Effector memory CD8-positive, alpha-beta T cell (primary cell): Measurements from ENCODE around the gene ISL2.

Experiments used
- ATAC-seq: fragments of 150-1000 bp; cut with Tn5 transposase; replicated peaks from 2 replicates; pipeline ENCODE4 v1.10.0; 2021; ENCODE audit warnings: mild to moderate bottlenecking, moderate library complexity
- DNase-seq, 3 experiments: peaks; one replicate each; pipeline ENCODE4 v3.0.0; 2021
- H3K27ac Mint-ChIP-seq, 2 donors: one replicate each; pipeline ENCODE4 v1.8.0; 2022; ENCODE audit warnings: mild to moderate bottlenecking in 2 of 2, mixed read lengths in 2 of 2, moderate library complexity in 2 of 2
- H3K27me3 Mint-ChIP-seq, 2 donors: one replicate each; pipeline ENCODE4 v1.8.0; 2022; ENCODE audit warnings: mixed read lengths in 2 of 2
- H3K36me3 Mint-ChIP-seq: one replicate; pipeline ENCODE4 v1.8.0; 2022; ENCODE audit warnings: mild to moderate bottlenecking, moderate library complexity, mixed read lengths; ENCODE audit not compliant: insufficient read depth
- H3K4me1 Mint-ChIP-seq, 2 donors: one replicate each; pipeline ENCODE4 v1.8.0; 2022; ENCODE audit warnings: low read depth in 2 of 2, mixed read lengths in 2 of 2
- H3K4me3 Mint-ChIP-seq, 2 donors: one replicate each; pipeline ENCODE4 v1.8.0; 2022; ENCODE audit warnings: mild to moderate bottlenecking in 2 of 2, mixed read lengths in 2 of 2, moderate library complexity in 2 of 2
- H3K9me3 Mint-ChIP-seq, 2 donors: one replicate each; pipeline ENCODE4 v1.8.0; 2022; ENCODE audit warnings: mixed read lengths in 2 of 2

ISL2 gene

DNA sequence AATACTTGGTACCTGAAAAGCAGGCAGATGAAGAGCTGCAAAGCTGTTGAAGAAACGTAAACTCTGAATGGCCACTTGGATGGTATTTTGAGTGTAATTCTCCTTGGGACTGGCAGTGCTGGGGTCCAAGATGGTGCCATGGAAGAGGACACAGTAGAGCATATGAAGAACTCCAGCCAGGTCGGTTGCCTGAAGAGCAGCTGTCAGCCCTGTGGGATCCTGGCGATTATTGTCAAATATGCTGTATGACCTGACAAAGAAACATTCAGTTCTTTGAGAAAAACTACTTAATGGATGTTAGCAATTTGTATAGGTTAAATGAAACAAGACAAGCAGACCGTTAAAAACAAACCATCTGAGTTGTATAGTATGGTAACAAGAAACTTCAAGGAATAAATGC, 44.8 kb downstream of the ISL2 start:
- no peaks in the 10 kb centered on the region for H3K4me1 Mint-ChIP-seq
- H3K27me3 Mint-ChIP-seq, result no peaks in the 10 kb centered on the region
- ATAC-seq (no peak), DNase-seq (no peak)
- no peaks in the 10 kb centered on the region for H3K9me3 Mint-ChIP-seq
- H3K4me3 Mint-ChIP-seq, result no peak overlapping the region
- no peak overlapping the region for H3K27ac Mint-ChIP-seq
- peaks cover 5% of the 10 kb centered on the region for H3K36me3 Mint-ChIP-seq

DNA sequence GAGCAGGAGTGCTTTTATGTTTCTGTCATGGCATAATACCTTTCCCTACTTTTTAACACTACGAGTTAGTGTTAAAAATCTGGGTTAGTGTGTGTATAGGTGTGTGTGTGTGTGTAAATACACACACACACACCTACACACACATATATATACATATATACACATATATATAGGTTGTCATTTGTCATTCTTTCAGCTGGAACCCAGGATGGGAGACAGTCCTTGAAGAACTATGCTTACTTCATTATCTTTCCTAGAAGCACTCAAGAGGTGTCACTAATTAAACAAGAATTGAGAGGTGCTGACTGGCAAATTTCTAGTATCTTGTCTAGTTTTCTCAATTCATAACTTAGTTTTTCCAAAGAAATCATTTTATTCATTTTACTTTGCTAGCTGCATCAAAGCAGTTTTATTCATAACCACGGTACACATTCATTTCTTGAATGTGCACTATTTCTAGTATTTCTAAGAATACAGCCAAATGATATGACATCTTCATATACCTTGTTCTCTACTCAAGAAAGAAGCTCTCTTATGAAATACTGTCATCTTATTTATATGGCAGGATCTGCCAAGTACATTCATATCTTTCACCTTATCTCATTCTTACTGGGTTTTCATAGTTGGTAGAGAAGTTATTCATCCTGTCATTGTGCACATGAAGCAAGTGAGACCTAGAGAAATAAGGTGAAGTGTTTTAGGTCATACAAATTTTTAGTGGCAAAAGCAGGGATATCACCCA, 46.6 kb downstream of the ISL2 start:
- DNase-seq, result no peak
- H3K9me3 Mint-ChIP-seq, result no peaks in the 10 kb centered on the region
- no peak overlapping the region for H3K27ac Mint-ChIP-seq
- H3K4me1 Mint-ChIP-seq, result no peaks in the 10 kb centered on the region
- no peaks in the 10 kb centered on the region for H3K27me3 Mint-ChIP-seq
- no peak for ATAC-seq
- peaks cover 5% of the 10 kb centered on the region for H3K36me3 Mint-ChIP-seq
- no peak overlapping the region for H3K4me3 Mint-ChIP-seq

DNA sequence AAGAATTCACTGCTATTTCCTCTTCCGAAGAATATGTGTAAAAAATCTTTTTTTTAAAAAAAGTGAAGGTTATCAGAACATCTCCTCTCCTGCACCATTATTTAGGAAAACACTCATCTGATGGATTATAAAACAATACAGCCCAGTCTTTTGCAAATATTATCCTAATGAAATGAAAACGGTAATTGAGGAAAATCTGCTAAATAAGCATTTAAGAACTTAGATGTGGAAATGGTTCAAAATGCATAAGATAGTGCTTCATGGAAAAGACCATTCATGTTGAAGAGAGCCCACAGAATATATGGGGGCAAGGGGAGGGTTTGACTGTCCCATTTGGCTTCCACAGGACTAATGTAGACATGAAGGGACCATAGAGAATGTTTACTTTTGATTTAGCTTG, 47.8 kb downstream of the ISL2 start:
- Mint-ChIP-seq H3K36me3 (peaks cover 5% of the 10 kb centered on the region), H3K27me3 (no peaks in the 10 kb centered on the region), H3K4me3 (no peak overlapping the region), H3K27ac (no peak overlapping the region), H3K4me1 (no peaks in the 10 kb centered on the region), H3K9me3 (no peaks in the 10 kb centered on the region)
- DNase-seq, result no peak
- no peak for ATAC-seq

DNA sequence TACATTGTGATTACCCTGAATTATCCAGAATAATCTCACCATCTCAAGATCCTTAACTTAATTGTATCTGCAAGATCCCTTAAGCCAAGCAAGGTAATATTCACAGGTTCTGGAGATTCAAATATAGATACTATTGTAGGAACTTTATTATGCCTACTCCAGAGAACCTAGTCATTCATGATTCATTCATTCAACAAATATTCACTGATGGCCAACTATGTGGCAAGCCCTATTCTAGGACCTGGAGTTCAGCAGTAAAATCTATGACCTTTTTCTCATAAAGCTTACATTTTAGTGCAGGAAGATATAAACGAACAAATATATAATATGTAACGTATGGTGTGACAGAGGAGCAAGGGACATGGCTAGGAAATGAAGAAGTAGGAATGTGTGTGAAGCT, 49.6 kb downstream of the ISL2 start:
- Mint-ChIP-seq H3K9me3 (no peaks in the 10 kb centered on the region), H3K27ac (no peak overlapping the region), H3K36me3 (peaks cover 5% of the 10 kb centered on the region), H3K4me1 (no peaks in the 10 kb centered on the region), H3K27me3 (no peaks in the 10 kb centered on the region), H3K4me3 (no peak overlapping the region)
- ATAC-seq, result no peak
- DNase-seq, result no peak

DNA sequence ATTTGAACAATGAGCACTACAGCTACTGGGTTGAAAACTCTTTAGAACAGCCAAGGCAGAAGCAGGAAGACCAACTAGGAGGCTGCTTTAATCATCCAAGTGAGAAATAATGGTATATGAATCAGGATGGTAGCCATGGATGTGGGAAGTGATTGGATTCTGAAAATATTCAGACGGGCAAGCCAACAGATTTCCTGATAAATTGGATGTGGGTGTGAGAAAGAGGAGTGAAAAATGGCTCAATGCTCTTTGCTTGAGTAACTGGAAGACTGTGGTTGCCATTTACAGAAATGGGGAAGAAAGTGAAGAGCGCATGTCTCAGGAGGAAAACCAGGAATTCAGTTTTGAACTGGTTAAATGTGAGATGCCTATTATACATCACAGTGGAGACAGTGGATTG, 50.4 kb downstream of the ISL2 start:
- no peak for DNase-seq

DNA sequence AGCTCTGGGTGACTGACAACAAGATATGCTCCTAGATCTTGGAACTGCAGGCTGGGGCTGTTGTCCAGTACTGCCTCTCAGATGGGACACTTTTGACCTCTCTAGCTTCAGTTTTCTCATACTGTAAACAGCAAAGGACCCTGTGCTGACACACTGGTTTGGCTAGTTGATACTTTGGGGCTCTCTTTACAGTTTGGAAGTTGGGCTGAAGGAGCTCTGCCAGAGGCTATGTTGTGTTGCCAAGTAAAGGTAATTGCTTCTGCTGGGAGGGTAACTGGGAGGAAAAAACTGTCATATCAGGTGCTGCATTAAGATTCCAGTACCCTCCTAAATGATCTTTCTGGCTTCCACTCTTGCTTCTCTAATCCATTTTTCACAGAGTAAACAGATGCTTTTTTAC, 54.0 kb downstream of the ISL2 start:
- DNase-seq (no peak), ATAC-seq (no peak)
- Mint-ChIP-seq H3K4me3 (no peak overlapping the region), H3K27ac (no peak overlapping the region), H3K9me3 (no peaks in the 10 kb centered on the region), H3K4me1 (no peaks in the 10 kb centered on the region), H3K36me3 (peaks cover under 1% of the 10 kb centered on the region), H3K27me3 (no peaks in the 10 kb centered on the region)

More for the DNA sequence above, 50.4 kb downstream of the ISL2 start:
- Mint-ChIP-seq H3K4me3 (no peak overlapping the region), H3K27ac (no peak overlapping the region), H3K9me3 (no peaks in the 10 kb centered on the region), H3K4me1 (no peaks in the 10 kb centered on the region), H3K36me3 (peaks cover 5% of the 10 kb centered on the region), H3K27me3 (no peaks in the 10 kb centered on the region)
- ATAC-seq, result no peak

DNA sequence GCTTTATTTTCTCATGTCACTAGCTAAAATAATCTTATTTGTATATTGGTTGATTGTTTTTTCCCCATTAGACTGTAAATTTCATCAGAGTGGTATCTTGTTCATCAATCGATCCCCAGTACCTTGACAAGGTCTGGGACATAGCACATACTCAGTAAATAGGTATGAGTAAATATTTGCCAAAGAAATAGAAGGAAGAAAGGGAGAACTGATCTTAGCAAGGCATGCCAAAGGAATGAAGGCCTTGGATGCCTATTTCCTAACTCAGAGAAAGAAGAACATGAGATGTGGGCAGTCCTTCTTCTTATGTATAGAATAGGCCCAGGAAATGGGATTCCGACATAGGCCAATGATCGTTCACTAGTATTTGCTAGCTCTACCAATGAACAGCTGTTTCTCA, 54.7 kb downstream of the ISL2 start:
- Mint-ChIP-seq H3K27ac (no peak overlapping the region), H3K4me3 (no peak overlapping the region), H3K27me3 (no peaks in the 10 kb centered on the region), H3K4me1 (no peaks in the 10 kb centered on the region), H3K36me3 (no peaks in the 10 kb centered on the region), H3K9me3 (no peaks in the 10 kb centered on the region)
- no peak for ATAC-seq
- no peak for DNase-seq

DNA sequence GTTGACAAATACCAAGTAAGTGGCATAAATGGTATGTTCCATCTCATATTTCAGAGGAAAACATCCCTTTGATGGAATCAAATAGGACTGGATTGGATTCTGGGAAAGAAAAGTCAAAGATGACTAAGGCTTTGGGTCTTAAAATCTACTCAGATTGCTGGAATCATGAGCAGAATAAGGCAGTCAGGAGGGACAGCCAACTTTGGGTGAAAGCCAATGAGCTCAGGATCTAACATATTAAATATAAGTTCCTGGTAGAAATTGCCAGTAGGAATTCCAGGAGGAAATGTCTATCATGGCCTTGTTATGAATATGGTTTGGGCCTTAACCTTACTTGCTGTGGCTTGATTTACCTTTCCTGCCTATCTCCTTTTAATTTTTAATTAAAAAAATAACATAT, 55.3 kb downstream of the ISL2 start:
- ATAC-seq (no peak), DNase-seq (no peak)
- no peaks in the 10 kb centered on the region for H3K4me1 Mint-ChIP-seq
- no peak overlapping the region for H3K27ac Mint-ChIP-seq
- H3K4me3 Mint-ChIP-seq, result no peak overlapping the region
- no peaks in the 10 kb centered on the region for H3K36me3 Mint-ChIP-seq
- H3K27me3 Mint-ChIP-seq, result no peaks in the 10 kb centered on the region
- no peaks in the 10 kb centered on the region for H3K9me3 Mint-ChIP-seq
